NCI-H774 (cell line): ENCODE measurements around the gene CD300E.
"Not testable (repeated sequence)": the region's sequence is repeated elsewhere in the genome, so short reads cannot be mapped to it uniquely, and the experiment has no call there.

Experiments used
- DNase-seq: peaks from one replicate; lab custom pipeline; 2025; lab: John Stamatoyannopoulos, UW

CD300E gene

DNA sequence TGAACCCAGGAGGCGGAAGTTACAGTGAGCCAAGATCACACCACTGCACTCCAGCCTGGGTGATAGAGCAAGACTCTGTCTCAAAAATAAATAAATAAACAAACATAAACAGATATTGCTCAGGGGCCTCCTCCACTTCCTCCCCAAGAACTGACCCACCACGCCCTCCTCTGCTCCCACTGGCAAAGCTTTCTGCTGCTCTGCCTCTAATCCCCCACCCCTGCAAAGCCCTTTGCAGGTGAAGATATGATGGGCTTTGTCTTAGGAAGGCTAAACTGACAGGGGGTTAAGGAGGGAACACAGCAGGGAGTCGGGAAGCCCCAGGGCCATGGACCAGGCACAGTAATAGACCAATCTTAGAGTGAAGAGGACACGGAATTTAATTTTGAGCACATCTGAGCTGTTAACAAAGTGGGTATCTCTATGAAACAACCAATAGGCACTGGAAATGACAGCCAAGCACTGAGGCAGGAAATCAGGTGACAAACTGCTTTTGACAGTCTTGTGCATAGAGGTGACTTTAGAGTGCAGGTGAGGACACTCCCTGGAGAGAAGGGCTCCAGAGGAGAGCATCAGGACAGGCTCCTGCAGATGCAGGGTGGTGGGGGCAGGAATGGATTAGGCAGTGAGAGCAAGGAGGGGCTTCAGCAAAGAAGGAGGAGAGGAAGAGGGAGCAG is 25.1 kb downstream of the CD300E start:
- no peak for DNase-seq

DNA sequence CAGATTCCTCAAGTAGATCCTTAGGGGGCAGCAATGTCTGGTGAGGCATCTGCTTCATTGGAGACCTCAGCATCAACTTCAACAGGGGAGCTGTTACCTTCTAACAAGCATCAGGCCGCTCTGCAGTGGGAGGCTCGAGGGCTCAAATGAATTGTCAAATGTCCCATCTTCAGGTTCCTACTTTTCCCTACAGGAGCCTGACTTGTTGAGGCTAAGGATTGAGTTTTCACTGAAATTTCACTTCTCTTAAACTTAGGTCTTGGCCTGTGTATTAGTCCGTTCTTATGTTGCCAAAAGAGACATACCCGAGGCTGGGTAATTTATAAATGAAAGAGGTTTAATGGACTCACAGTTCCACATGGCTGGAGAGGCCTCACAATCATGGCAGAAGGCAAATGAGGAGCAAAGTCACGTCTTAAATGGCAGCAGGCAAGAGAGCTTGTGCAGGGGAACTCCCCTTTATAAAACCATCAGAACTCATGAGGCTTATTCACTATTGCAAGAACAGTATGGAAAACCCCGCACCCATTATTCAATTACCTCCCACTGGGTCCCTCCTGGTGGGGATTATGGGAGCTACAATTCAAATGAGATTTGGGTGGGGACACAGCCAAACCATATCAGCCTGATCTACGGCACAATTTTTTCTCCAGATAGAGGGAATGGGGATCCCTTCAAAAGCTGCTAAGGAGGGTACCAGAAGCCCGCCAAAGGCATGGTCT is 26.3 kb downstream of the CD300E start:
- DNase-seq = no peak

DNA sequence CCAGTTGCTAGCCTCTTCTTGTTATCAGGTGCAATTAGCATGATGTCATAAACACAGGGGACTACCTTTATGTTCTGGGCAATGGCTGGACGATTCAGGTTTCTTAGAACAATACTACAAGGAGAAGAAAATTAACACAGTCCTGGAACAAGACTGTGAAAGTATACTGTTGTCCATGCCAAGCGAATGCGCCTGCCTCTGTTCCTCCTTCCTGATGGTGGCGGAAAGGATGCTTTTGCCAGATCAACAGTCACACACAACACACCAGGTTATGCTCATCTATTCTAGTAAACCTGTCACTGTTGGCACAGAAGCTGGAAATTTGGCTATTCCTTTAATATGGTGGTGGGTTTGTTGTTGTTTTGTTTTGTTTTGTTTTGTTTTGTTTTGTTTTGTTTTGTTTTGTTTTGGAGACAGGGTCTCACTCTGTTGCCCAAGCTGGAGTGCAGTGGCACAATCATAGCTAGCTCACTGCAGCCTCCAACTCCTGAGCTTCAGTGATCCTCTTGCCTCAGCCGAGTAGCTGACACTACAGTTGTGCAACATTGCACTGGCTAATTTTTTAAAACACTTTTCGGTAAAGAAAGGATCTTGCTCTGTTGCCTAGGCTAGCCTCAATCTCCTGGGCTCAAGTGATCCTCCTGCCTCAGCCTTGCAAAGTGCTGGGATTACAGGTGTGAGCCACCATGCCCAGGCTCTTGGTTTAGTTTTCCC is 28.3 kb downstream of the CD300E start:
- no peak for DNase-seq

DNA sequence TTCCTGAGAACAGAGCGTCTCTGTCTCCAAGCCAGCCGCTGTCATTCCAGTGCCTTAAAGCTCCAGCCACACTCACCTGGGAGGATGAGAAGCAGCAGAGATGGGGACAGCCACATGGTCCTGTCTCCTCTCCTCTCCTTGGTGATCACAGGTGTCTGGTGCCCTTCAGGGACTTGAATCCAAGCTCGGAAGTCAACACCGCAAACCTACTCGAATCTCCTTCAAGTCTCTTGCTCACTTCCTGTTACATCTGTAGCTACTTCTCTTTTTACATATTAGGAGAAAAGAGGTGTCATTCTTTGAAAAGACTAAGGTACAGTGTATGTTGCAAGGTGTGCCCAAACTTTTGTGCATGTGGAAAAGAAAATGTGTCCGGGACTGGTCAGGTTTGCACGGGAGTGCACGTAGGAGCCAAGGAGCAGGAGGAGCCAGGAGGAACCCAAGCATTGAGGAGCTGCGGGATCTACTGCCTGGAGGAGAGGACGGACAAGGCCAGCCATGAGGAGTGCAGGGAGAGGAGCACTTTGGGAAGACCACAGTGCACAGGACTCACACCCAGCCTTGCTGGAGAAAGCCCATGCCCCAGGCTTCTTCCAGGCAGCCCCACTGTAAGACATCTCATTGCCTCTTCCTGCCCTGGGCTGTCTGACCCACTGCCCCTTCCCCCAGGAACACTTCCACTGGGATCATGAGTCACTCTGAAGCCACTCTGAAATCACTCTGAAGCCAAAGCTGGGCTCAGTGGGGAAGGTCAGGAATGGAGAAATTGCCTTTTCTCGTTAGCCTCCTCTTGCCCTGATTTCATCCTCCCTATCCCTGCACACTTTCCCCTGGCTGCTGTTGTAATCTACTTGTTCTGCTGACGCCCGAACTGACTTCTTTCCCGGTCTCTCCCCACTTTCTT is 31.2 kb downstream of the CD300E start, which contains the start of gene CD300LD:
Gene CD300LD, minus strand, starts transcription at position 197 of the 904 bp plus-strand sequence. Its CDS starts 81 bp downstream, at position 116.
- no peak for DNase-seq

DNA sequence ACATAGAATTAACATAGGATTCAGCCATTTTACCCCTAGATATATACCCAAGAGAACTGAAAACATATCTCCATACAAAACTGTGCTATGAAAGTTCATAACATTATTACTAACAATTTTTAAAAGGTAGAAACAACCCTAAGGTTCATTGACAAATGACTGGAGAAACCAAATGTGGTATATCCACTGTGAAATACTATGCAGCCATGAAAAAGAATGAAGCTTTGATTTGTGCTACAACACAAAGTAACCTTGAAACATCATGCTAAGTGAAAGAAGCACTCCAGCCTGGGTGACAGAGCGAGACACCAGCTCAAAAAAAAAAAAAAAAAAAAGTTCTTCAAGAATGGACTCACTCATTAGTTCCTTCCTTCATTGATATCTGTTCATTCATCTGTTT is 32.0 kb downstream of the CD300E start:
- no peak for DNase-seq

DNA sequence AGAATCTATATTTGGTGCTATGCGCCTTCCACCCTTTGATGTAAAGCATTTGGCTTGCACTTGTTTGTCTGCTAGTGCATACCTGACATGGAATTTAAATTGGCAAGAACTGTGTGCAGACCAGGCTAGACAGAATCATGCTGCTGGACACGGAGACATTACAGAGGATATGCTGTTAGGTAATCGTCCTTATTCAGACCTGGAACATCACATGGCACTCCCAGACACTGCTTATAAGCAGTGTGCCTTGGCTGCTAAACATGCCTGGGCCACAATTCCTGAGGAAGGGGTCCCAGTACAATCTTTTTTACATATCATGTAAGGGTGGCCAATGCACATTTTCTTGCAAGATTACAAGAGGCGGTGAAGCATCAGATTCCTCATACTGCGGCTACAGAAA is 37.8 kb downstream of the CD300E start:
- no peak for DNase-seq

DNA sequence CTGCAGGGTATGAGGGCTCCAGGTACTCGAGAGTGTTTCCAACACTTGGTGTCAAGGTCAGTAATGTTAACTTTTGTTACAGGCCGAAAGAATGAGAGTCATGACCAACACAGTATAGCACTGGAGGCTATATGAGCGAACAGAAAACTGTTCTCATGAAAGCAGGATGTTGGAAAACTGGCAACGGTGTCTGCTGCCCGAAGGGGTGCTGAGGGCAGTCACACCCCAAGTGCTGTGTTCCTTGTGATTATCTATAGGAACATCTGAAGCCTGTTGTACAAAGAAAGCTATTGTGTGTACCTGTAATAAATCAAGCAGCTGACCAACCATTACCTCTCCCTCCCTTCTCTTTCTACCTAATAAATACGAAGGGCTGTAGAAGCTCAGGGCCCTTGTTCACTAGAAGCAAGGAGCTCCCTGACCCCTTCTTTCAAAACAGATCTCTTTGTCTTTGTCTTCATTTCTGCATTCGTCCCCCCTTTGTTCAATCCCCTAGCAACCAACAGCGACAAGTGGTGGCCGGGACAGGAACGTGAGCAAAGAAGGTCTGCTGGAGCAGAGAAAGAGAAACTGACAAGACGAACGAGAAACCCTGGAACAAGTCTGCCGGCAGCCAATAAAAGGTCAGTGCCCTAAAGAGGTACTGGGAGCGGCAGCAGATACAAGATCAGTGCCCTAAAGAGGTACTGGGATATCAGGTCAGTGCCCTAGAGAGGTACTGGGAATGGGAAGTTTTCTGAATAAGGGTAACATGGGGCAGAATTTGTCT is 39.1 kb downstream of the CD300E start:
- no peak for DNase-seq

DNA sequence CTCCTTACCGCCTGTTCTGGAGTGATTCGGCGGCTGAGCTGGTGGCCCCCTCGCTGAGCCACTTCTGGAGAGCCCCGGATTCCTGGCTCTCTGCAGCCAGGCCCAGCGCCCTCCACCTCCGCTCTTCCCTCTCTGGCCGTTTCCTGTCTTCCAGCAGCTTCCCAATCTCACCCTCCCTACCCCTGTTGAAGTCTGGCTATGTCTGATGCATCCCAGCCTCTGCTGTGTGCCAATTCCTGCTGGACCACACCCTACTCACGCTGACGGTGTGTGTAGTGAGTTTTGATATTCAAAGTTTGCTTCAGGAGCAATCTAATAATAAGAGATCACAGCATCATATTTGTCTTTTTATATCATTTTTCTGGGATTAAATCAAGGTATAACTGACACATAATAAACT is 40.9 kb downstream of the CD300E start:
- no peak for DNase-seq

DNA sequence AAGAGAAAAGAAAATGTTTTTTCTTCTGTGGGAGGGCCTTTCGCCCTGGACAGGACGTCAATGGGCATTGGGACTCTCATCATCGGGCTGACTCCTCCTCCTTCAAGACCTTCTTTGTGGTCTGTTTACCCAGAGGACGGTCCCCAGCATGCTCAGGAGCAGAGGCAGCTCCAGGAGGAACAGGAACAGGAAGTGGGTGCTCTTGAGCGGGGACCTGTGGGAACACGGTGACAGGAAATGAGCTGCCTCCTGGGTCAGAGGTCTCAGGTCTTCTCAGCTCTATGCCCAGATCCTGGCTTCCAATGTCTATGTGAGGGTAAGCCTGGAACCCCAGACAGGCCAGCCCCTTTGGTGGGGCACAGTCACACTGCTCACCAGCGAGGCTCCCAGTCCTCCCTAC is 43.6 kb downstream of the CD300E start:
- no peak for DNase-seq

DNA sequence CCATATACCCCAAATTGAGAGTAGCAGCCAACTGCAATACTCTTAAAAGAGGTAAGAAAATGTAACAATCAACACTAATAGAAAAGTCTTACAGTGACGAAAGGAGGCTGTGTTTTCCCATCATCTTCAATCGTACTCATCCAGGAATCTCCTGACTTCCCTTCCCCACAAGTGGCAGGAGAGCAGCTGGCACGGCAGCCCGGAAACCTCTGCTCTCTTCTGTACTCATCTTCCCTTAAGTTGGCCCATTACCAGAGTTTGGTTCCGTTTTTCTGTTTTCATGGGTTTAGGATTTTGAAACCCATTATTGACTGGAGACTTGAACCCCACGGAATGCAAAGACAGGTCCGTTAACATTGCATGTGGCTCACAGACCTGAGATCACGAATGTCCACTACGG is 44.6 kb downstream of the CD300E start:
- DNase-seq = no peak

DNA sequence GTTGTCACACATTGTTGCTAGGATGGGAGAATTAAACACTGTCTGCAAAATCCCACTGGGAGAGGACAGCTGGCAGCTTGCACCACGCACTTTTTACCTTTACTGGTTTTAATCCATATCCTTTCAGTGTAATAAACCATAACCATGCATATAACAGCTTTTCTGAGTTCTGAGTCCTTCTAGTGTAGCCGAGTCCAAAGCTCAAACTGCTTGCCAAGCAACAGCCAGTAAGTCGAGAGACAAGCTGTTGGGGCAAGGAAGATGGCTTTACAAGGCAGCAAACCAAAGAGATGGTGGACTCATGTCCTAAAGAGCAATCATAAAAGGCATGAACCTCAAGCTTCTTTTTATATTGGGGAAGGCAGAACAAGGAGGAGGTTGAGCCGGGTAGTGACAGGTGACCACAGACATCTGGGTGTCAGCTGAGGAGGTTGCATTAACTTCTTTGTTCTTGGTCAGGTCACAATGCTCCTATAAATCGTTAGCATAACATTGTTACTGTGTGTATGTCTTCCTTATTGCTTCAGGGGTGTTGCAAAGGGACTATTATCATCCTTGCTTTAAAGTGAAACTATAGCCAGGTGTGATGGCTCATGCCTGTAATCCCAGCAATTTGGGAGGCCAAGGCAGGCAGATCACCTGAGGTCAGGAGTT is 48.9 kb downstream of the CD300E start:
- no peak for DNase-seq

DNA sequence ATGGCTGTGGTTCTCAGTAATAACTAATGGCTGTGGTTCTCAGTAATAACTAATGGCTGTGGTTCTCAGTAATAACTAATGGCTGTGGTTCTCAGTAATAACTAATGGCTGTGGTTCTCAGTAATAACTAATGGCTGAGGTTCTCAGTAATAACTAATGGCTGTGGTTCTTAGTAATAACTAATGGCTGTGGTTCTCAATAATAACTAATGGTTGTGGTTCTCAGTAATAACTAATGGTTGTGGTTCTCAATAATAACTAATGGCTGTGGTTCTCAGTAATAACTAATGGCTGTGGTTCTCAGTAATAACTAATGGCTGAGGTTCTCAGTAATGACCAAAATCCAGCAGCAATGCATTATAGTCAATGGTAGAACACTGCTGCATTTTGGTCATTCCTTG is 49.9 kb downstream of the CD300E start:
- DNase-seq = not testable (repeated sequence)

DNA sequence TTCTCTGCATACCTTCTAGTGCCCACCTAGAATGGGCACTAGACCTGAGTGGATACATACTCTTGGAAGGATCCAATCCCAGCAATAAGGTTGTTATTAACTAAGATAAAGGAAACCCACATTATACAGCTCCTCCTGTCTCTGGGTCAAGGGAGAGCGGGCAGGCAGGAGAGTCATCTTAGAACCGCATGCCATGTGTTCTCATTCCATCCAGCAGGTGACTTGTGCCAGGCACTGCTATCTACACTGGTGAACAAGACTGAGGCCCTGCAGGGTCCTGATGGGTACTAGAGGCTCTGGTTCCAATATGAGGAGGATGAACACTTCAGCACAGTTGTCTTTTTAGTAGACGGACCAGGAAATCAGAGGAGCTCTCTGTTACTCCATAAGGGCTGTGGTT is 50.4 kb downstream of the CD300E start:
- DNase-seq = no peak

DNA sequence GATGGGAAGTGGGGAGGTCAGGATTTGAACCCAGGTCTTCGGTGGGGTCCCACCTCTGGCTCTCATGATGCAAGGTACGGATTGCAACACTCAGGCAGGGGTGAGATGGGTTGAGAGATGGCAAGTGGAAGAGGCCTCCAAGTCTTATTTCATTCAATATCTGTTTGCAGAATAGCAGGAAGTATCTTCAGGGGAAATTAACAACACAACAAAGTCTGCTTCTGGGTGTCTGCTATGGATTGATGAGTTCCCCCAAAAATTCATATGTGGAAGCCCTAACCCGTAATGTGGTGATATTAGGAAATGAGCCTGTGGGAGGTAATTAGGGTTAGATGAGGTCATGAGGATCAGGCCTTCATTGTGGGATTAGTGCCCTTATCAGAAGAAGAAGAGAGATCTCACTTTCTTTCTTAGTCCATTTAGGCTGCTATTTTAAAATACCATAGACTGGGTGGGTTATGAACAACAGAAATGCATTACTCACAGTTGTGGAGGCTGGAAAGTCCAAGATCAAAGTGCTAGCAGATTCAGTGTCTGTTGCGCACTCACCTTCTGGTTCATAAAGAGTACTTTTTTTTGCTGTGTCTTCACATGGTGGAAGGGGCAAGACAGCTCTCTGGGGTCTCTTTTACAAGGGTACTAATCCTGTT is 51.8 kb downstream of the CD300E start:
- no peak for DNase-seq

DNA sequence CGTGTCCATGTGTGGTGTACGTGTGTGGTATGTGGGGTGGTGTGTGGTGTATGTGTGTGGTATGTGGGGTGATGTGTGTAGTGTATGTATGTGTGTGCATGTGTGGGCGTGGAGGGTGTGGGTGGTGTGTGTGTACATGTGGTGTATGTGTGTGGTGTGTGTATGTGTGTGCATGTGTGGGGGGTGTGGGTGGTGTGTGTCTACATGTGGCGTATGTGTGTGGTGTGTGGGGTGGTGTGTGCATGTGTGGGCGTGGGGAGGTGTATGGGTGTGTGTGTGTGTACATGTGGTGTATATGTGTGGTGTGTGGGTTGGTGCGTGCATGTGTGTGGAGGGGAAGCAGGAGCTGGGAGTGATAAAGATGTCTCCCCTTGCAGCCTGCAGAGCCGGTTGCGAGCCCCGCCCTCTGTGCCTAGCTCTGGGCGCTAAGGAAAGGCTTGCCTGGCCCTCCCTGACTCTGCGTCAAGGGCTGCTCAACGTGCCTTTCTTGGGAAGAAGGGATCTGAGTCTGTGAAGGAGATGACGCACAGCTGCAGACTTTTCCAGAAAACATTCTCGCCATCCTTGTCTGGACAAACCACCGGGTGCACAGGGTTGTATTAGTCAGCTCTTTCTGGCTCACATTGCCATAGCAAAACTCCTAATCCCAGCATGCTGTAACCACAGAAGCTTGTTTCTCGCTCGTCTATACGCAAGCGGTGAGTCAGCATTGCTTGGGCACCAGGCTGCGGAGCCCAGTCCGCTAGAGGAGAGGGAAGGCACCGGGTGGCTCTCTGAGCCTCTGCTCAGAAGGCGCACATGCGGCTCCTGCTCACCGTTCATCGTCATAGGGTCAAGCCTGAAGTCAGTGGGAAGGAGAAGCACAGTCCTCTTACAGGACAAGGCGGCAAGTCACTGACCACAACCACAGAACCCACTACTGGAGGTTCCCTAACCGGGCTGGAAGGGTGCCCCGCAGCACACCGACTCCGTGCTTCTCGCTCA is 54.2 kb downstream of the CD300E start:
- no peak for DNase-seq

DNA sequence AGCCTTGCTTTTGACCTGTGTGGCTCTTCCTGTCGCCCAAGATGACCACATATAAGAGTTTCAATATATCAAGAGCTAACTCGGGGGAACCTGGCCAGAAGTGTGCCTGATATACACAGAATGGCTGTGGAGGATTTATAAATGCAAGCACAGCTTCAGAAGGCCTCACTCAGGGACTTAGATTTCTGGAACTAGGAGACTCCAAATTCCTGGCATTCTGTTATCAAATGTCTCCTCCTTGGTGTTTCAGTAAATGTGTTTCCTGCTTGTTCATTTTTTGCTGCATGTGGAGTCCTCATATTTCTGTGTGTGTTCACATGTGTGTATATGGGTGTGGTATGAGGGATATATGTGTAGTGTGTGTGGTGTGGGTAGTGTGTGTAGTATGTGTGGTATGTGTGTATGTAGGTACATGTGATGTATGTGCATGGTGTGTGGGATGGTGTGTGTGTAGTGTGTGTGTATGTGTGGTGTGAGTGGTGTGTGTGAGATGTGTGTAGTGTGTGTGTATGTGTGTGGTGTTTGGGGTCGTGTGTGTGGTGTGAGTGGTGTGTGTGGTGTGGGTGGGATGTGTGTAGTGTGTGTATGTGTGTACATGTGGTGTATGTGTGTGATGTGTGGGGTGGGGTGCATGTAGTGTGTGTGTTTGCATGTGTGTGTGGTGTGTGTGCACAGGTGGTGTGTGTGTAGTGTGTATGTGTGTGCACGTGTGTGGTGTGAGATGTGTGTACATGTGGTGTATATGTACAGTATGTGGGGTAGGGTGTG is 55.2 kb downstream of the CD300E start:
- DNase-seq = no peak

DNA sequence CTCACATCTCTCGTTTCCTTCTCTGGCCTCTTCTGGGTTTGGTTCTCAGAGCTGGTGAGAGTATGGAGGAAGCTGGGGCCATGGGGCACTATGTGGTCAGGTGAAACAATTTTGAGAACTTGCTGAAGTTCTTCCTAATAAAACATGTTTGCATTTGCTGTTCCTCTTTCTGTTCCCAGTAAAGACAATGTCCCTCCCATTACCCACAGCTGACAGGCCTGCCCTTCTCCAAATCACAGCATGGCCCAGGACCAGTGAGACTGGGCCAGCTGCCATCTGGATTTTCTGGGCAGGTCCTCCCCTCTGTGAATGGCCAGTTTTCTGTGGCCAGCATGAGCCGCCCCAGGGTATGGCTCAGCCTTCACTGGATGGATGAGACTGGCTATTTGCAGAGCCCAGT is 56.1 kb downstream of the CD300E start, which contains the start of gene CD300H:
Gene CD300H, minus strand, starts transcription at position 113 of the 400 bp plus-strand sequence.
- no peak for DNase-seq

DNA sequence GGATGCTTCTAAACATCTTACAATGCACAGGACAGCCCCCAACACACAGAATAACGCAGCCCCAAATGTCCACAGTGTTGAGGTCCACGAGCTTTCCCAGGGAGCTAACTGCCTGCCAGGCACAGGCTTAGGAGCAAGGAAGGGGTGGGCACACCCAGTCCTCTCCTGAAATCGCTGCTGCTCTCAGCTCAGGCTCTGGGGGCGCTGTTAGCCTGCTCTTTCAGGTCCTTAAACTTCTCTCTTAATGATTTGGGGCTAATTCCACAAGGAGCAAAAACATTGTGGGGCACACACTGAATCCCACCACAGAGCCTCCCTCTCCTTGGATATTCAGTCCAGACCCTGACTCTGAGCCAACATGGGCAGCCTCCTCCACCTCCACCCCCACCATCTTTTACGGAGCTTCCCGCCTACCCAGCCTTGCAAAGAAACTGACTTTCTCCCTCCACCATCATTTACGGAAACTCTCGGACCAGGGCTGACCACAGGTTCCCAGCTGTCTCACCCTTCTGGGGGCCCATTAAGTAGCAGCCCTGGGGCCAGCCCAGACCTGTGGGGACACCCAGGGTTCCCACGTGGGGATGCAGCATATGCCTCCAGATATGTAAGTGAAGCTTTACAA is 57.3 kb downstream of the CD300E start:
- DNase-seq = peak; percentile 10
